ENCODE data around the gene CD48.

DNA sequence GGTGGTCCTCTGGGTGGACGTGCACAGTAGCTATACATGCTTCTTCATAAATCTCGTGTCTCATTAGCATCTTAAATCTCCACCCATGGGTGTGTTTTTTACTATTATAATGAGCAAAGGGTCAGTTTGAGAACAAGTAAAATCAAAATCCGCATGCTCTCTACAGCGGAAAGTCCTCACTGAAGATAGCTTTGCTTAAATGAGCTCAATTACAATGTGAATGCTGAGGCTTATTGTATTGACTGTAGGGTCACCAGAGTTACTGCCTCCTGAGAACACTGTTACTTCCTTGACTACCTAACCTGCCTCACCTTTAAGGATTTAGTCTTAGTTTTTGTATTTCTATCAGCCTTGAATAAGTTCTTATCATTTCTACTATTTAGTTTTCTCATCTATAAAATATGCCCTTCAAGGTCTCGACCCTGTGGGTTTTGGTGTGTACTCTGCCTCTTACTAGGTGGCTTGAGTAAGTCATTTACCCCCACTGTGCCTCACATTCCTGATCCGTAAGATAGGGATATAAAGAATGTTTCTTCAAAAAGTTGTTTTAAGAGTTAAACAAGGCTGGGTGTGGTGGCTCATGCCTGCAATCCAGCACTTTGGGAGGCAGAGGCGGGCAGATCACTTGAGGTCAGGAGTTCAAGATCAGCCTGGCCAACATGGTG, 35.3 kb upstream of the CD48 start:
- TF ChIP-seq, protein P1, sequence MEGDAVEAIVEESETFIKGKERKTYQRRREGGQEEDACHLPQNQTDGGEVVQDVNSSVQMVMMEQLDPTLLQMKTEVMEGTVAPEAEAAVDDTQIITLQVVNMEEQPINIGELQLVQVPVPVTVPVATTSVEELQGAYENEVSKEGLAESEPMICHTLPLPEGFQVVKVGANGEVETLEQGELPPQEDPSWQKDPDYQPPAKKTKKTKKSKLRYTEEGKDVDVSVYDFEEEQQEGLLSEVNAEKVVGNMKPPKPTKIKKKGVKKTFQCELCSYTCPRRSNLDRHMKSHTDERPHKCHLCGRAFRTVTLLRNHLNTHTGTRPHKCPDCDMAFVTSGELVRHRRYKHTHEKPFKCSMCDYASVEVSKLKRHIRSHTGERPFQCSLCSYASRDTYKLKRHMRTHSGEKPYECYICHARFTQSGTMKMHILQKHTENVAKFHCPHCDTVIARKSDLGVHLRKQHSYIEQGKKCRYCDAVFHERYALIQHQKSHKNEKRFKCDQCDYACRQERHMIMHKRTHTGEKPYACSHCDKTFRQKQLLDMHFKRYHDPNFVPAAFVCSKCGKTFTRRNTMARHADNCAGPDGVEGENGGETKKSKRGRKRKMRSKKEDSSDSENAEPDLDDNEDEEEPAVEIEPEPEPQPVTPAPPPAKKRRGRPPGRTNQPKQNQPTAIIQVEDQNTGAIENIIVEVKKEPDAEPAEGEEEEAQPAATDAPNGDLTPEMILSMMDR (IDR thresholded peaks at IDR 0.05; ENCODE audit: low read depth, low read length, missing input control), result no peak
- no peak for TF ChIP-seq GABPA (IDR thresholded peaks at IDR 0.05 in 1 of 2, conservative IDR thresholded peaks at IDR 0.05 in 1 of 2)
- TF ChIP-seq RAD21 (IDR thresholded peaks at IDR 0.05), result no peak
- TF ChIP-seq TAF1 (conservative IDR thresholded peaks at IDR 0.05), result no peak
- no peak for TF ChIP-seq MAX (IDR thresholded peaks at IDR 0.05)
- TF ChIP-seq, protein P2, sequence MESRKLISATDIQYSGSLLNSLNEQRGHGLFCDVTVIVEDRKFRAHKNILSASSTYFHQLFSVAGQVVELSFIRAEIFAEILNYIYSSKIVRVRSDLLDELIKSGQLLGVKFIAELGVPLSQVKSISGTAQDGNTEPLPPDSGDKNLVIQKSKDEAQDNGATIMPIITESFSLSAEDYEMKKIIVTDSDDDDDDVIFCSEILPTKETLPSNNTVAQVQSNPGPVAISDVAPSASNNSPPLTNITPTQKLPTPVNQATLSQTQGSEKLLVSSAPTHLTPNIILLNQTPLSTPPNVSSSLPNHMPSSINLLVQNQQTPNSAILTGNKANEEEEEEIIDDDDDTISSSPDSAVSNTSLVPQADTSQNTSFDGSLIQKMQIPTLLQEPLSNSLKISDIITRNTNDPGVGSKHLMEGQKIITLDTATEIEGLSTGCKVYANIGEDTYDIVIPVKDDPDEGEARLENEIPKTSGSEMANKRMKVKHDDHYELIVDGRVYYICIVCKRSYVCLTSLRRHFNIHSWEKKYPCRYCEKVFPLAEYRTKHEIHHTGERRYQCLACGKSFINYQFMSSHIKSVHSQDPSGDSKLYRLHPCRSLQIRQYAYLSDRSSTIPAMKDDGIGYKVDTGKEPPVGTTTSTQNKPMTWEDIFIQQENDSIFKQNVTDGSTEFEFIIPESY (IDR thresholded peaks at IDR 0.05), result no peak
- no peak for TF ChIP-seq YY1 (IDR thresholded peaks at IDR 0.05)
- no peak for TF ChIP-seq SP1 (IDR thresholded peaks at IDR 0.05)

Data from liver (tissue), 3 donors.